PC-3 (cell line): ENCODE results near the gene ABCC3.
"Not testable (repeated sequence)": the region's sequence is repeated elsewhere in the genome, so short reads cannot be mapped to it uniquely, and the experiment has no call there.

Experiments used
- CTCF ChIP-seq: fragments of 300-600 bp; sonication (generic); conservative IDR thresholded peaks from 2 replicates; pipeline ENCODE4 v1.5.1; 2017; ENCODE audit warnings: antibody characterized with exemption, low read depth, mild to moderate bottlenecking, low read length
- EZH2 ChIP-seq: fragments of 300-600 bp; sonication (generic); IDR thresholded peaks from one replicate; pipeline ENCODE4 v1.6.1; 2017; ENCODE audit warnings: antibody characterized with exemption, mild to moderate bottlenecking, low read length; ENCODE audit not compliant: unreplicated experiment
- EZH2phosphoT487 ChIP-seq: fragments of 300-600 bp; sonication (generic); IDR thresholded peaks from 2 replicates; pipeline ENCODE4 v1.6.1; 2018; ENCODE audit warnings: mild to moderate bottlenecking, antibody characterized with exemption, low read length, borderline replicate concordance

- not testable (repeated sequence) for TF ChIP-seq CTCF, EZH2, EZH2phosphoT487
Observed at GRCh38 chr17:50709053-50709452, 74.4 kb downstream of the ABCC3 start.
